ENCODE data around the gene ULK3.

The ULK3 gene

DNA sequence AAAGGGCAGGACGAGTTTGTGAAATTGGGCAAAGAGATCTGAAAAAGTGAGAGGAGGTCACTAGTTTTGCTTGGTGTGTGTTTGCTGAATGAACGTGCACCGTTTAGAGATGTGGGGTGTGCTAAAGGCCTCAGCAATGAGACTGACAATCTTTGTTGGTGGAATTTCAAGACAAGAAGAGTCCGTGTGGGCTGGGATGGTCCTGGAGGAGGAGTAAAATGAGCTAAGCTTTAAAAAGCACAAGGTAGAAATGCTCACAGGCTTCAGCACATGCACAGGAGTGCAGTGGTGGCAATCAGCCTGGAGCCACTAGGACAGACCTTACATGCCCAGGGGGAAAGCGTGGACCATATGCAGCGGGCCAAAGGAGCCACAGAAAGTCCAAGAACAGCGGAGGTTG, 18.0 kb downstream of the ULK3 start:
- no peak overlapping the region for H3K4me3 ChIP-seq (ENCODE audit: low read length)
- TF ChIP-seq, protein P1, sequence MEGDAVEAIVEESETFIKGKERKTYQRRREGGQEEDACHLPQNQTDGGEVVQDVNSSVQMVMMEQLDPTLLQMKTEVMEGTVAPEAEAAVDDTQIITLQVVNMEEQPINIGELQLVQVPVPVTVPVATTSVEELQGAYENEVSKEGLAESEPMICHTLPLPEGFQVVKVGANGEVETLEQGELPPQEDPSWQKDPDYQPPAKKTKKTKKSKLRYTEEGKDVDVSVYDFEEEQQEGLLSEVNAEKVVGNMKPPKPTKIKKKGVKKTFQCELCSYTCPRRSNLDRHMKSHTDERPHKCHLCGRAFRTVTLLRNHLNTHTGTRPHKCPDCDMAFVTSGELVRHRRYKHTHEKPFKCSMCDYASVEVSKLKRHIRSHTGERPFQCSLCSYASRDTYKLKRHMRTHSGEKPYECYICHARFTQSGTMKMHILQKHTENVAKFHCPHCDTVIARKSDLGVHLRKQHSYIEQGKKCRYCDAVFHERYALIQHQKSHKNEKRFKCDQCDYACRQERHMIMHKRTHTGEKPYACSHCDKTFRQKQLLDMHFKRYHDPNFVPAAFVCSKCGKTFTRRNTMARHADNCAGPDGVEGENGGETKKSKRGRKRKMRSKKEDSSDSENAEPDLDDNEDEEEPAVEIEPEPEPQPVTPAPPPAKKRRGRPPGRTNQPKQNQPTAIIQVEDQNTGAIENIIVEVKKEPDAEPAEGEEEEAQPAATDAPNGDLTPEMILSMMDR (IDR thresholded peaks at IDR 0.05; ENCODE audit: insufficient read depth, low read depth, low read length, missing control alignments): no peak
- DNase-seq (ENCODE audit: low read depth): no peak

DNA sequence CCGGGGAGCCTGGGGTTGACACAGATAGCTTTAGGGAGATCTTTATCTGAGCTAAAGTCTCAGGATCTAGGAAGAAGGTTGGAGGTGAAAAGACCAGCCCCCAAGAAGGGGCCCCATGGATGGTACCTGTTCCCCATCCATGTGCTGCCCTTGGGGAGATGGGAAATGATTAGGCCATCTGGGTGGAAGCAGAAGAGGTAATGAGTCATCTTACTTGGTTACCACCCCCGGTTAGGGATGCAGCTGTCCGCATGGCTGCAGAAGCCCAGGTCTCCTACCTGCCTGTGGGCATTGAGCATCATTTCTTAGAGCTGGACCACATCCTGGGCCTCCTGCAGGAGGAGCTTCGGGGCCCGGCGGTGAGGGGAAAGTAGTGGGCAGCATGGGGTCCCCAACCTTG, 19.6 kb downstream of the ULK3 start:
- TF ChIP-seq, protein P1 (IDR thresholded peaks at IDR 0.05; ENCODE audit: insufficient read depth, low read depth, low read length, missing control alignments): no peak
- no peak overlapping the region for H3K4me3 ChIP-seq (ENCODE audit: low read length)
- DNase-seq (ENCODE audit: low read depth): peak; percentile 44

DNA sequence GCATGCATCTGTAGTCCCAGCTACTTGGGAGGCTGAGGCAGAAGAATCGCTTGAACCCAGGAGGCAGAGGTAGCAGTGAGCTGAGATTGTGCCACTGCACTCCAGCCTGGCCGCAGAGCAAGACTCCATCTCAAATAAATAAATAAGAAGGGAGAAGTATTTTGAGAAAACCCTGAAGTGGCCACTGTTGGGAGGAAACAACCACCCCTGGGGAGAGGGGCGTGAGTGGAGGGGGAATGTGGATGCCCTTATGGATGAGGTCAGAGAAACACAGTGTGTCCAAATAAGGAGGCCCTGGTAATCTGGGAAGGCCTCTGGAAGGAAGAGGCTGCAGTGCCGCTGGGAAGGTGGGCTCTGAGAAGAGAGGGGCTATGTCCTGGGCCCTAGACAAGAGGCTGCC, 20.7 kb downstream of the ULK3 start:
- H3K4me3 ChIP-seq (ENCODE audit: low read length): no peak overlapping the region
- TF ChIP-seq, protein P1 (IDR thresholded peaks at IDR 0.05; ENCODE audit: insufficient read depth, low read depth, low read length, missing control alignments): no peak
- DNase-seq (ENCODE audit: low read depth): no peak

DNA sequence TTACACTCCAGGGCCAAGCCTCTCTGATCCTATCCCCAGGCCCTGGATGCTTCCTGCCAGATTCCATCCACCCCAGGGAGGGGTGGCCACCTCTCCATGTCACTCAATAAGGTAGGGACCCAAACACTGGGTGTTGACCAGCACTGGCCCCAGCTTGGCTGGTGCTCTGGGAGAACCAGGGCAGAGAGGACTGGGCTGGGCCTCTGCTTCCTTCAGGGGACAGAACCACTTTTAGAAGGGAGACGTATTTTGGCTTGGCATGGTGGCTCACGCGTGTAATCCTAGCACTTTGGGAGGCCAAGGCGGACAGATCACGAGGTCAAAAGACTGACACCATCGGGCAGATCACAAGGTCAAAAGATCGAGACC, 21.2 kb downstream of the ULK3 start:
- TF ChIP-seq, protein P1 (IDR thresholded peaks at IDR 0.05; ENCODE audit: insufficient read depth, low read depth, low read length, missing control alignments): no peak
- H3K4me3 ChIP-seq (ENCODE audit: low read length): no peak overlapping the region
- DNase-seq (ENCODE audit: low read depth): no peak

DNA sequence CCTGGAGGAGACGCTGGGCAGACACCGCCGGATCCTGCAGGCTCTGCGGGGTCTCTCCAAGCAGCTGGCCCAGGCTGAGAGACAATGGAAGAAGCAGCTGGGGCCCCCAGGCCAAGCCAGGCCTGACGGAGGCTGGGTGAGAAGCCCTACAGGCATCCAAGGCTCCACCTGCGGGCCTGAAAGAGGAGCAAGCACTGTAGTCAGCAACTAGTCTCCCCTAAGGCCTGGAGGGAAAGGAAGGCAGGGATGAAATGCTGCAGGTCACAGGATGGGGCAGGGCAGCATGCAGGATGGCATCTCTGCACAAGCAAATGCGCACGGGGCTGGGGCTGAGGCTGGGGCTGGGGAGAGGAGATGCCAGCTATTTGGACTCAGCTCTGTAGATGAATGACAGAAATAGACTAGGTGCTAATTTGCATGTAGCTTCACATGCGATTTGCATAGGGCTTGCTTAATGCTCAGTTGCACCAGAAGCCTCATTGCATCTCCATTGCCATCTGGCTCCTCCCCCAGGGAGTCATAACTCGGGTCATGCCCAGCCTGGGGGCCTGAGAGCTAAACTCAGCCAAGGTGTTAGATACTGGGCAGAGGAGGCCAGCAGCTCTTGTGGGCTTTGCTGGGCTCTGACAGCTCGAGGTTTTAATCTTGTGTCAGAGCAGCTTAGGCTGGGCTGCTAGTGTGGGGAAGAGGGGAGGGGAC, 21.7 kb downstream of the ULK3 start:
- TF ChIP-seq, protein P1 (IDR thresholded peaks at IDR 0.05; ENCODE audit: insufficient read depth, low read depth, low read length, missing control alignments): no peak
- peak; percentile 70 for DNase-seq (ENCODE audit: low read depth)
- no peak overlapping the region for H3K4me3 ChIP-seq (ENCODE audit: low read length)

DNA sequence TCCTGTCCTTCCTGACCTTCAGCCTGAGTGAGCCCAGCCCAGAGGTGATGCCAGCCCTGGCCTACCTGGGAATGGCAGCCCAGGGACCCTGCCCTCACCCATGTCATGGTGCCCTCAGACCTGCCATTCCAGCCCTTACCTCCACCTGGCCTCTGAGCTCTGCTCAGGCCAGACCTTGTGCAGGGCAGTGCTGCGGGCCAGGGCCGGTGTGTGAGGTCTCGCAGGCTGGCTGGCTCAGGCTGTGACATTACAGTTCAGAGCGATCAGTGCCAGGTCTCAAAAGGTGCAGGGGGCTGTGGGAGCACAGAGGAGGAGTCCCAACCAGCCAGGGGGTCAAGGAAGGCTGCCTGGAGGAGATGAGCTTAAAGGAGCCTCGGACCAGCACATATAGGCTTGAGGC, 22.9 kb downstream of the ULK3 start:
- TF ChIP-seq, protein P1 (IDR thresholded peaks at IDR 0.05; ENCODE audit: insufficient read depth, low read depth, low read length, missing control alignments): no peak
- DNase-seq (ENCODE audit: low read depth): no peak
- H3K4me3 ChIP-seq (ENCODE audit: low read length): no peak overlapping the region

DNA sequence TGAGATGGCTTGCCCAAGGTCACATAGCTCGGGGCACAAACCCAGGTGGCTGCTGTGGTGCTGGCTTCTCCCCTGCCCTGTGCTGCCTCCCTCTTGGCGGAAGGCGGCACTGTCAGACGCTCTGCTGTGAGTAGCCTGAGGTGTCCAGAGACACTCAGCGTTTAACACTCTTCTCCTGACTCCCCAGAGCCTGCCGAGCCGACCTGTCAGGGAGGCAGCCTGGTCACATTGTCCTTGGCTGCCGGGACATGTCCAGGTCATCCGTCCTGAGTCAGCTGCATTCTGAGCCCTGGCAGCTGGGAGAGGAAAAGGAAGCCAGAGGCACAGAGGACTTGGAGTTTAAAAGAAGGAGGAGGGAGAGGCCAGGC, 25.6 kb downstream of the ULK3 start:
- TF ChIP-seq, protein P1 (IDR thresholded peaks at IDR 0.05; ENCODE audit: insufficient read depth, low read depth, low read length, missing control alignments): peak; percentile 60
- peak; percentile 85 for DNase-seq (ENCODE audit: low read depth)
- H3K4me3 ChIP-seq (ENCODE audit: low read length): no peak overlapping the region
